Upper lobe of left lung (tissue), 6 donors: ENCODE data around the gene OPRPN. TPM values are rescaled to one million over a fixed set of nuclear protein-coding genes. Genes with fewer than 3 reads are reported as not detected.

Source experiments
- ATAC-seq, 2 donors: fragments of 200-7000 bp; cut with Tn5 transposase; one replicate each; pipeline ENCODE4 v1.9.1; 2022; ENCODE audit warnings: mild to moderate bottlenecking in 2 of 2, moderate library complexity in 2 of 2; ENCODE audit not compliant: low FRiP score in 2 of 2
- DNase-seq, 2 donors: peaks; one replicate each; pipeline ENCODE4 v3.0.0-alpha.2; 2019 to 2020
- H3K27ac ChIP-seq, 4 donors: fragments of 200-600 bp; sonication (generic); one replicate each; pipeline ENCODE4 v1.5.1; 2016 to 2019
- H3K27me3 ChIP-seq, 4 donors: fragments of 200-600 bp; sonication (generic); one replicate each; pipeline ENCODE4 v1.5.1; 2017 to 2019
- H3K36me3 ChIP-seq, 4 donors: fragments of 200-600 bp; sonication (generic); one replicate each; pipeline ENCODE4 v1.5.1; 2016 to 2019
- H3K4me1 ChIP-seq, 4 donors: fragments of 200-600 bp; sonication (generic); one replicate each; pipeline ENCODE4 v1.5.1; 2018 to 2019
- H3K4me3 ChIP-seq, 4 donors: fragments of 200-600 bp; sonication (generic); one replicate each; pipeline ENCODE4 v1.5.1; 2017 to 2019; ENCODE audit warnings: mild to moderate bottlenecking in 2 of 4, moderate library complexity in 1 of 4
- H3K9me3 ChIP-seq, 4 donors: fragments of 200-600 bp; sonication (generic); one replicate each; pipeline ENCODE4 v1.5.1; 2018 to 2019
- CTCF ChIP-seq, 6 experiments: fragments of 450-650 bp in 4 of 6; fragments of 200-600 bp in 2 of 6; sonication (generic) in 2 of 6; IDR thresholded peaks; one replicate each; pipeline ENCODE4 v1.5.1; 2016 to 2019; ENCODE audit warnings: antibody characterized with exemption in 6 of 6
- EP300 ChIP-seq, 4 donors: sonication (generic); formaldehyde crosslinking; IDR thresholded peaks; one replicate each; pipeline ENCODE4 v1.5.1; 2017; ENCODE audit warnings: antibody characterized with exemption in 4 of 4, control low read depth in 2 of 4
- POLR2A ChIP-seq, 4 donors: fragments of 450-650 bp; IDR thresholded peaks; one replicate each; pipeline ENCODE4 v1.5.1; 2016 to 2017; ENCODE audit warnings: antibody characterized with exemption in 4 of 4, mild to moderate bottlenecking in 2 of 4
- POLR2AphosphoS5 ChIP-seq, 2 donors: sonication (generic); formaldehyde crosslinking; IDR thresholded peaks; one replicate each; pipeline ENCODE4 v1.5.1; 2017; ENCODE audit warnings: antibody characterized with exemption in 2 of 2
- WGBS, 2 donors: methylation state at CpG; one replicate each; pipeline ENCODE4 v1.1.5; 2017 to 2018; 5-methylcytosine and 5-hydroxymethylcytosine counted together
- total RNA-seq, 6 donors: library from RNA; depleted of rRNA in 4 of 6; stranded (reverse); fragments of >200 nt in 4 of 6; gene quantifications; one replicate each; pipeline versions ENCODE4 v1.1.0 to v1.2.1, GENCODE V29; 2016 to 2021
- donor health status: DM: no; HTN: no; CAD: no; lungs with moderate emphysema.
- donor health status: DM: no; HTN: yes; CAD: no; lungs with severe emphysema.

The OPRPN gene
- total RNA-seq: not detected

- Histone ChIP-seq H3K9me3 (no peaks in the 10 kb centered on the region), H3K4me1 (no peaks in the 10 kb centered on the region), H3K27ac (no peak within 1 kb of the TSS), H3K4me3 (no peak within 1 kb of the TSS), H3K36me3 (no peaks in the 10 kb centered on the region), H3K27me3 (no peaks in the 10 kb centered on the region)
- DNase-seq (no peak), ATAC-seq (no peak)
- TF ChIP-seq POLR2A (IDR thresholded peaks at IDR 0.05) (no peak), EP300 (IDR thresholded peaks at IDR 0.05) (no peak), POLR2AphosphoS5 (IDR thresholded peaks at IDR 0.05) (no peak), CTCF (IDR thresholded peaks at IDR 0.05) (no peak)
These were observed at the start of gene OPRPN for GRCh38 chr4:70397580-70397979. Gene OPRPN, plus strand, starts transcription at chr4:70397940. Its CDS starts 1,346 bp downstream, at chr4:70399286.

- H3K27ac ChIP-seq: no peak overlapping the region
- H3K27me3 ChIP-seq: no peaks in the 10 kb centered on the region
- ATAC-seq (no peak), DNase-seq (no peak)
- no peaks in the 10 kb centered on the region for H3K36me3 ChIP-seq
- no peak for TF ChIP-seq CTCF (IDR thresholded peaks at IDR 0.05)
- H3K9me3 ChIP-seq: no peaks in the 10 kb centered on the region
- H3K4me3 ChIP-seq: no peak overlapping the region
- 25 to 82% methylated on average over 1 of the region's 1 CpG for WGBS, 2 donors
- no peaks in the 10 kb centered on the region for H3K4me1 ChIP-seq
These were observed 41.6 kb upstream of the OPRPN start for GRCh38 chr4:70356185-70356584.

- TF ChIP-seq EP300 (IDR thresholded peaks at IDR 0.05): no peak
- no peak for TF ChIP-seq POLR2AphosphoS5 (IDR thresholded peaks at IDR 0.05)
- no peak for TF ChIP-seq POLR2A (IDR thresholded peaks at IDR 0.05)
- no peak for TF ChIP-seq CTCF (IDR thresholded peaks at IDR 0.05)
- WGBS, 2 donors: 49 to 50% methylated on average over 3 of the region's 3 CpGs
- Histone ChIP-seq H3K36me3 (no peaks in the 10 kb centered on the region), H3K27me3 (no peaks in the 10 kb centered on the region), H3K4me3 (no peak overlapping the region), H3K4me1 (no peaks in the 10 kb centered on the region), H3K9me3 (no peaks in the 10 kb centered on the region), H3K27ac (no peak overlapping the region)
- no peak for ATAC-seq
- no peak for DNase-seq
These were observed 38.6 kb upstream of the OPRPN start for GRCh38 chr4:70359115-70359661.

GRCh38 chr4:70360460-70360859 is 37.3 kb upstream of the OPRPN start, which contains the start of gene SMR3A:
Gene SMR3A, plus strand, starts transcription at chr4:70360760. Its CDS starts 1,356 bp downstream, at chr4:70362116.
- no peak for DNase-seq
- Histone ChIP-seq H3K9me3 (no peaks in the 10 kb centered on the region), H3K4me1 (no peaks in the 10 kb centered on the region), H3K27ac (no peak within 1 kb of the TSS), H3K27me3 (no peaks in the 10 kb centered on the region), H3K4me3 (no peak within 1 kb of the TSS), H3K36me3 (no peaks in the 10 kb centered on the region)
- TF ChIP-seq POLR2A (IDR thresholded peaks at IDR 0.05) (no peak), CTCF (IDR thresholded peaks at IDR 0.05) (no peak), EP300 (IDR thresholded peaks at IDR 0.05) (no peak), POLR2AphosphoS5 (IDR thresholded peaks at IDR 0.05) (no peak)
- ATAC-seq: no peak
- WGBS, 2 donors: 70 to 71% methylated on average over 3 of the region's 3 CpGs

- Histone ChIP-seq H3K4me3 (no peak overlapping the region), H3K27ac (no peak overlapping the region), H3K27me3 (no peaks in the 10 kb centered on the region), H3K9me3 (no peaks in the 10 kb centered on the region), H3K36me3 (no peaks in the 10 kb centered on the region), H3K4me1 (no peaks in the 10 kb centered on the region)
- ATAC-seq (no peak), DNase-seq (no peak)
- no peak for TF ChIP-seq EP300 (IDR thresholded peaks at IDR 0.05)
- no peak for TF ChIP-seq POLR2A (IDR thresholded peaks at IDR 0.05)
- no peak for TF ChIP-seq POLR2AphosphoS5 (IDR thresholded peaks at IDR 0.05)
- no peak for TF ChIP-seq CTCF (IDR thresholded peaks at IDR 0.05)
- WGBS, 2 donors: 86 to 90% methylated on average over 5 of the region's 5 CpGs
These were observed 33.7 kb upstream of the OPRPN start for GRCh38 chr4:70364002-70364401.
